HG03571 (cell line): Measurements from ENCODE around the gene PFKFB3.

Source experiments
- ATAC-seq: cut with Tn5 transposase; IDR thresholded peaks from one replicate; pipeline ENCODE4 v1.9.1; 2021; ENCODE audit not compliant: unreplicated experiment

The PFKFB3 gene

GRCh38 chr10:6218692-6219493, 16.2 kb downstream of the PFKFB3 start:
- ATAC-seq = no peak

- ATAC-seq = no peak
Observed at GRCh38 chr10:6219494-6219836, 16.7 kb downstream of the PFKFB3 start.

GRCh38 chr10:6220418-6221191, 17.9 kb downstream of the PFKFB3 start:
- ATAC-seq = no peak

GRCh38 chr10:6221192-6221940, 18.6 kb downstream of the PFKFB3 start:
- ATAC-seq = no peak

GRCh38 chr10:6221971-6222751, 19.4 kb downstream of the PFKFB3 start:
- no peak for ATAC-seq

GRCh38 chr10:6222755-6223154, 20.0 kb downstream of the PFKFB3 start:
- no peak for ATAC-seq

- no peak for ATAC-seq
Observed at GRCh38 chr10:6223981-6224380, 21.2 kb downstream of the PFKFB3 start.

- no peak for ATAC-seq
Observed at GRCh38 chr10:6224781-6225180, 22.0 kb downstream of the PFKFB3 start.

- no peak for ATAC-seq
Observed at GRCh38 chr10:6225263-6225814, 22.6 kb downstream of the PFKFB3 start.

- ATAC-seq = no peak
Observed at GRCh38 chr10:6226216-6226615, 23.5 kb downstream of the PFKFB3 start.

GRCh38 chr10:6227346-6227745, 24.6 kb downstream of the PFKFB3 start:
- ATAC-seq = no peak

GRCh38 chr10:6228010-6228511, 25.3 kb downstream of the PFKFB3 start:
- no peak for ATAC-seq

GRCh38 chr10:6228647-6229046, 25.9 kb downstream of the PFKFB3 start:
- ATAC-seq = no peak

GRCh38 chr10:6229290-6229689, 26.6 kb downstream of the PFKFB3 start:
- ATAC-seq = no peak

GRCh38 chr10:6229746-6230145, 27.0 kb downstream of the PFKFB3 start:
- no peak for ATAC-seq

- no peak for ATAC-seq
Observed at GRCh38 chr10:6230315-6230714, 27.6 kb downstream of the PFKFB3 start.

- no peak for ATAC-seq
Observed at GRCh38 chr10:6231146-6231545, 28.4 kb downstream of the PFKFB3 start.

- ATAC-seq = no peak
Observed at GRCh38 chr10:6231730-6232129, 29.0 kb downstream of the PFKFB3 start.

GRCh38 chr10:6232225-6232807, 29.6 kb downstream of the PFKFB3 start:
- ATAC-seq = no peak
